ENCODE data around the gene NBPF11.
A peak's percentile ranks its signal among the peaks of the same experiment; 100 is the strongest.
"Not testable (repeated sequence)": the region's sequence is repeated elsewhere in the genome, so short reads cannot be mapped to it uniquely, and the experiment has no call there.

NBPF11 gene

DNA sequence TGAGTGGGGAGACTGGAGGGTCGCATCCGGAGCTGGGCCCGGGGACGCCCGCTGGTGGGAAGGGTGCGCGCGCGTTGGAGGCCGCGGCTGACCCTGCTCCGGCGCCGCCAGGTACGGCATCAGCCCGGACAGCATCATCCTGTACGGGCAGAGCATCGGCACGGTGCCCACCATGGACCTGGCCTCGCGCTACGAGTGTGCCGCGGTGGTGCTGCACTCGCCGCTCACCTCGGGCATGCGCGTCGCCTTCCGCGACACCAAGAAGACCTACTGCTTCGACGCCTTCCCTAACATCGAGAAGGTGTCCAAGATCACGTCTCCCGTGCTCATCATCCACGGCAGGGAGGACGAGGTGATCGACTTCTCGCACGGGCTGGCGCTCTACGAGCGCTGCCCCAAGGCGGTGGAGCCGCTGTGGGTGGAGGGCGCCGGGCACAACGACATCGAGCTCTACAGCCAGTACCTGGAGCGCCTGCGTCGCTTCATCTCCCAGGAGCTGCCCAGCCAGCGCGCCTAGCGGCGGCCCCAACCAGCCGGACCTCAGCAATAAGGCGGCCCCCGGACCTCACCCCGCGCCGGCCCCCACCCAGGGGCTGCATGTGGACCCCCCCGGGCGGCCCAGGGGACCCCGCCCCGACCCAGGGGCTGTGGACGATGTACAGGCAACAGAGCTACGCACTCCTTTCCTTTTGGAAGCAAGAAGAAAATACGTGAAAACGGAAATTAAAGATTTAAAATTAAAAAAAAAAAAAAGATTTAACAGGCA, 2.8 kb downstream of the NBPF11 start:
- H4K20me1 ChIP-seq (ENCODE audit: insufficient read depth); H3K27ac ChIP-seq; H3K9ac ChIP-seq; H3K36me3 ChIP-seq (ENCODE audit: insufficient read depth); H2AFZ ChIP-seq (ENCODE audit: low read depth); H3K27me3 ChIP-seq (ENCODE audit: insufficient read depth, low read depth); H3K4me3 ChIP-seq (IDR thresholded peaks at IDR 0.05; ENCODE audit: insufficient read depth, low read depth, low read length): not testable (repeated sequence)
- peak overlapping the region; percentile 19; the same call in 1 of the 2 replicates for H3K4me2 ChIP-seq
- H3K4me1 ChIP-seq (ENCODE audit: low read depth, poor library complexity, severe bottlenecking): peaks cover 21% of the 10 kb centered on the region
- peaks cover 40% of the 10 kb centered on the region; the same call in 1 of the 2 replicates for H3K79me2 ChIP-seq (ENCODE audit: insufficient read depth, low read depth)

DNA sequence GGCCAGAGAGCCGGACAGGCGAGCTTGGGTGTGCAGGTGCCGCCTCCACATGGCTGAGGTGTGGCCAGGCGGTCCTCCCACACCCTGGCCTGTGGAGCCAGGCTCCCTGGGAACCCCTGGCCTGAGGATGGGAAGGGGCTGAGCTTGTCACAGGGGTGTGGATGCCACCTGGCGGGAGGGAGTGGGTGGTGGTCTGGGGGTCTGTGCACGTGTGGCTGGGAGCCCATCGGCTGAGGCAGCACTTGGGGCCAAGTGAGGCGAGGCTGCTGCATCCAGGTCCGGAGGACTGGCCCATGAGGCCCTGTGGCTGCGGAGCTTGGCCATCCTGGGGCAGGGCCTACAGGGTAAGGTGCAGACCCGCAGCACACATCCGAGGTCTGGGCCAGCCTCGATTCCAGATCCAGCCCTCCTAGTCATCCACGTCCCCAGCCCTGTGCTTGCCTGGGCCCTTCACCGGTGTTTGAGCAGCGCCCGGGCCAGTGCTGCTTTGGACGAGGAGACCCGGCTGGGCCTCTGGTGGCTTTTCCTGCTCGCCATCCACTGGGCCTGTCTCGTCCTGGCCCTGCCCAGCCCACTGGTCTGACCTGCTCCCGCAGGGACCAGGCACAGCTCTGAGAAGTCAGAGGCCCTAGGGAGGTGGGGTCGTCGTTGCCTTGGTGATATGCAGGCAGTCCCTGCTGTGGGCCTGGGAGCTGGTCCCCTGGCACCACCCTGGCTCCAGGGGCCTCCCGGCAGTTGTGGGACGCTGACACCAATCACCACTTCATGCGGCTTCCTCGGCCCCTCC, 4.8 kb downstream of the NBPF11 start:
- H3K27me3 ChIP-seq (ENCODE audit: insufficient read depth, low read depth); H4K20me1 ChIP-seq (ENCODE audit: insufficient read depth); H3K9ac ChIP-seq; H3K4me3 ChIP-seq (IDR thresholded peaks at IDR 0.05; ENCODE audit: insufficient read depth, low read depth, low read length); H3K36me3 ChIP-seq (ENCODE audit: insufficient read depth); H3K4me2 ChIP-seq; H2AFZ ChIP-seq (ENCODE audit: low read depth); H3K27ac ChIP-seq: not testable (repeated sequence)
- Histone ChIP-seq H3K4me1 (ENCODE audit: low read depth, poor library complexity, severe bottlenecking) (peaks cover 14% of the 10 kb centered on the region), H3K79me2 (ENCODE audit: insufficient read depth, low read depth) (peaks cover 40% of the 10 kb centered on the region; the same call in 1 of the 2 replicates)

GRCh38 chr1:148146191-148146997, 5.7 kb downstream of the NBPF11 start:
- Histone ChIP-seq H3K79me2 (ENCODE audit: insufficient read depth, low read depth) (peaks cover 40% of the 10 kb centered on the region; the same call in 1 of the 2 replicates), H3K4me1 (ENCODE audit: low read depth, poor library complexity, severe bottlenecking) (peaks cover 14% of the 10 kb centered on the region)
- not testable (repeated sequence) for H3K9ac ChIP-seq; H2AFZ ChIP-seq (ENCODE audit: low read depth); H3K27ac ChIP-seq; H3K4me2 ChIP-seq; H4K20me1 ChIP-seq (ENCODE audit: insufficient read depth); H3K4me3 ChIP-seq (IDR thresholded peaks at IDR 0.05; ENCODE audit: insufficient read depth, low read depth, low read length); H3K36me3 ChIP-seq (ENCODE audit: insufficient read depth); H3K27me3 ChIP-seq (ENCODE audit: insufficient read depth, low read depth)

GRCh38 chr1:148143223-148143622, 8.9 kb downstream of the NBPF11 start:
- not testable (repeated sequence) for H3K9ac ChIP-seq; H3K4me1 ChIP-seq (ENCODE audit: low read depth, poor library complexity, severe bottlenecking); H3K4me3 ChIP-seq (IDR thresholded peaks at IDR 0.05; ENCODE audit: insufficient read depth, low read depth, low read length); H3K36me3 ChIP-seq (ENCODE audit: insufficient read depth); H3K79me2 ChIP-seq (ENCODE audit: insufficient read depth, low read depth); H4K20me1 ChIP-seq (ENCODE audit: insufficient read depth); H3K4me2 ChIP-seq; H3K27ac ChIP-seq; H2AFZ ChIP-seq (ENCODE audit: low read depth); H3K27me3 ChIP-seq (ENCODE audit: insufficient read depth, low read depth)

GRCh38 chr1:148141936-148142335, 10.1 kb downstream of the NBPF11 start:
- not testable (repeated sequence) for H3K9ac ChIP-seq; H3K36me3 ChIP-seq (ENCODE audit: insufficient read depth); H3K4me1 ChIP-seq (ENCODE audit: low read depth, poor library complexity, severe bottlenecking); H2AFZ ChIP-seq (ENCODE audit: low read depth); H3K79me2 ChIP-seq (ENCODE audit: insufficient read depth, low read depth); H4K20me1 ChIP-seq (ENCODE audit: insufficient read depth); H3K4me3 ChIP-seq (IDR thresholded peaks at IDR 0.05; ENCODE audit: insufficient read depth, low read depth, low read length); H3K27me3 ChIP-seq (ENCODE audit: insufficient read depth, low read depth); H3K4me2 ChIP-seq; H3K27ac ChIP-seq

- H3K79me2 ChIP-seq (ENCODE audit: insufficient read depth, low read depth); H3K9ac ChIP-seq; H3K4me2 ChIP-seq; H2AFZ ChIP-seq (ENCODE audit: low read depth); H3K27me3 ChIP-seq (ENCODE audit: insufficient read depth, low read depth); H3K27ac ChIP-seq; H3K4me1 ChIP-seq (ENCODE audit: low read depth, poor library complexity, severe bottlenecking); H4K20me1 ChIP-seq (ENCODE audit: insufficient read depth); H3K36me3 ChIP-seq (ENCODE audit: insufficient read depth); H3K4me3 ChIP-seq (IDR thresholded peaks at IDR 0.05; ENCODE audit: insufficient read depth, low read depth, low read length): not testable (repeated sequence)
Measured at GRCh38 chr1:148138606-148139005, 13.5 kb downstream of the NBPF11 start.

GRCh38 chr1:148122341-148122740, 29.7 kb downstream of the NBPF11 start:
- H3K36me3 ChIP-seq (ENCODE audit: insufficient read depth); H3K27me3 ChIP-seq (ENCODE audit: insufficient read depth, low read depth); H4K20me1 ChIP-seq (ENCODE audit: insufficient read depth); H3K79me2 ChIP-seq (ENCODE audit: insufficient read depth, low read depth); H3K4me1 ChIP-seq (ENCODE audit: low read depth, poor library complexity, severe bottlenecking); H3K4me3 ChIP-seq (IDR thresholded peaks at IDR 0.05; ENCODE audit: insufficient read depth, low read depth, low read length); H2AFZ ChIP-seq (ENCODE audit: low read depth); H3K27ac ChIP-seq; H3K9ac ChIP-seq; H3K4me2 ChIP-seq: not testable (repeated sequence)
